OCI-M2 (cell line): ENCODE measurements around the gene TESMIN.

Source experiments
- DNase-seq: peaks from one replicate; lab custom pipeline; 2025; ENCODE audit not compliant: unreplicated experiment; lab: John Stamatoyannopoulos, UW

TESMIN gene

GRCh38 chr11:68751331-68751856, at the start of gene TESMIN:
Gene TESMIN (minus strand): TSS chr11:68751520. CDS start chr11:68750660, 860 bp downstream.
- peak; percentile 3 for DNase-seq

GRCh38 chr11:68798221-68798813, 47.0 kb upstream of the TESMIN start:
- peak; percentile 1 for DNase-seq

- DNase-seq, result no peak
These were observed 45.5 kb upstream of the TESMIN start for GRCh38 chr11:68796801-68797200.

GRCh38 chr11:68792400-68792966, 41.2 kb upstream of the TESMIN start:
- DNase-seq, result no peak

GRCh38 chr11:68784653-68785052, 33.3 kb upstream of the TESMIN start:
- no peak for DNase-seq

- DNase-seq, result no peak
These were observed 32.0 kb upstream of the TESMIN start for GRCh38 chr11:68783216-68783821.

GRCh38 chr11:68782711-68783110, 31.4 kb upstream of the TESMIN start:
- DNase-seq, result no peak

- DNase-seq, result no peak
These were observed 29.5 kb upstream of the TESMIN start for GRCh38 chr11:68780829-68781228.

- DNase-seq, result no peak
These were observed 26.9 kb upstream of the TESMIN start for GRCh38 chr11:68778205-68778604.

GRCh38 chr11:68776442-68777235, 25.3 kb upstream of the TESMIN start:
- DNase-seq, result no peak

GRCh38 chr11:68775951-68776388, 24.6 kb upstream of the TESMIN start:
- DNase-seq, result no peak

GRCh38 chr11:68774194-68774585, 22.9 kb upstream of the TESMIN start:
- DNase-seq, result no peak

GRCh38 chr11:68773521-68774193, 22.3 kb upstream of the TESMIN start:
- DNase-seq, result no peak

GRCh38 chr11:68772936-68773335, 21.6 kb upstream of the TESMIN start:
- DNase-seq, result no peak

- DNase-seq, result no peak
These were observed 19.5 kb upstream of the TESMIN start for GRCh38 chr11:68770781-68771180.

GRCh38 chr11:68767672-68768071, 16.4 kb upstream of the TESMIN start:
- DNase-seq, result no peak

GRCh38 chr11:68766786-68767185, 15.5 kb upstream of the TESMIN start:
- no peak for DNase-seq

GRCh38 chr11:68764746-68765145, 13.4 kb upstream of the TESMIN start:
- DNase-seq, result no peak

- DNase-seq, result no peak
These were observed 12.8 kb upstream of the TESMIN start for GRCh38 chr11:68763926-68764657.

- no peak for DNase-seq
These were observed 11.9 kb upstream of the TESMIN start for GRCh38 chr11:68763181-68763721.
